Liver (tissue), 9 donors: ENCODE data around the gene KIAA1191. TPM values are rescaled to one million over a fixed set of nuclear protein-coding genes. Genes with fewer than 3 reads are reported as not detected.
A peak's percentile ranks its signal among the peaks of the same experiment; 100 is the strongest.

ENCODE experiments used
- DNase-seq: peaks from one replicate; pipeline ENCODE4 v3.0.0-alpha.2; 2017; ENCODE audit warnings: low spot score
- H3K27ac ChIP-seq, 2 donors: one replicate each; pipeline ENCODE4 v1.7.0; 2013; ENCODE audit warnings: inconsistent platforms in 2 of 2, low read length in 2 of 2, control low read depth in 1 of 2, low read depth in 1 of 2, mild to moderate bottlenecking in 1 of 2
- H3K27me3 ChIP-seq, 4 donors: one replicate each; pipeline versions ENCODE4 v1.6.1 to v1.7.0; 2013; ENCODE audit warnings: low read length in 3 of 4, inconsistent platforms in 1 of 4, mild to moderate bottlenecking in 1 of 4, moderate library complexity in 1 of 4; ENCODE audit not compliant: control insufficient read depth in 4 of 4, insufficient read depth in 4 of 4
- H3K36me3 ChIP-seq, 4 donors: one replicate each; pipeline versions ENCODE4 v1.6.1 to v1.7.0; 2013; ENCODE audit warnings: low read length in 3 of 4, mild to moderate bottlenecking in 3 of 4, low read depth in 1 of 4, moderate library complexity in 1 of 4; ENCODE audit not compliant: control insufficient read depth in 4 of 4, insufficient read depth in 3 of 4
- H3K4me1 ChIP-seq, 4 donors: one replicate each; pipeline versions ENCODE4 v1.6.1 to v1.7.0; 2013; ENCODE audit warnings: low read length in 3 of 4, mild to moderate bottlenecking in 3 of 4, moderate library complexity in 1 of 4; ENCODE audit not compliant: control insufficient read depth in 4 of 4, insufficient read depth in 4 of 4
- H3K4me3 ChIP-seq, 3 donors: one replicate each; pipeline versions ENCODE4 v1.6.1 to v1.7.0; 2013; ENCODE audit warnings: low read length in 3 of 3, control low read depth in 1 of 3, low read depth in 1 of 3, mild to moderate bottlenecking in 1 of 3
- H3K9ac ChIP-seq, 2 donors: one replicate each; pipeline ENCODE4 v1.7.0; 2013; ENCODE audit warnings: low read length in 2 of 2, mild to moderate bottlenecking in 2 of 2, moderate library complexity in 2 of 2, control low read depth in 1 of 2, low read depth in 1 of 2
- H3K9me3 ChIP-seq, 4 donors: one replicate each; pipeline versions ENCODE4 v1.6.1 to v1.7.0; 2013; ENCODE audit warnings: low read length in 3 of 4; ENCODE audit not compliant: control insufficient read depth in 4 of 4
- EGR1 ChIP-seq, 2 donors: IDR thresholded peaks; 2 replicates each; pipeline ENCODE4 v1.6.1; 2016 to 2018; ENCODE audit warnings: antibody characterized with exemption in 2 of 2, low read depth in 2 of 2
- FOXA1 ChIP-seq: IDR thresholded peaks from 2 replicates; pipeline ENCODE4 v1.6.1; 2016; ENCODE audit warnings: antibody characterized with exemption
- FOXA2 ChIP-seq: IDR thresholded peaks from 2 replicates; pipeline ENCODE4 v1.6.1; 2016; ENCODE audit warnings: antibody characterized with exemption
- GABPA ChIP-seq, 2 donors: IDR thresholded peaks in 1 of 2; conservative IDR thresholded peaks in 1 of 2; 2 replicates each; pipeline ENCODE4 v1.6.1; 2016; ENCODE audit warnings: antibody characterized with exemption in 2 of 2, mild to moderate bottlenecking in 1 of 2, moderate library complexity in 1 of 2
- HNF4A ChIP-seq, 2 donors: conservative IDR thresholded peaks; 2 replicates each; pipeline ENCODE4 v1.6.1; 2016; ENCODE audit warnings: antibody characterized with exemption in 2 of 2, mild to moderate bottlenecking in 2 of 2
- HNF4G ChIP-seq: IDR thresholded peaks from 2 replicates; pipeline ENCODE4 v1.6.1; 2016; ENCODE audit warnings: antibody characterized with exemption
- JUND ChIP-seq, 2 donors: IDR thresholded peaks; 2 replicates each; pipeline ENCODE4 v1.6.1; 2016; ENCODE audit warnings: antibody characterized with exemption in 2 of 2
- MAX ChIP-seq: IDR thresholded peaks from 2 replicates; pipeline ENCODE4 v1.6.1; 2016; ENCODE audit warnings: antibody characterized with exemption
- NR2F2 ChIP-seq: IDR thresholded peaks from 2 replicates; pipeline ENCODE4 v1.6.1; 2016; ENCODE audit warnings: antibody characterized with exemption
- RAD21 ChIP-seq, 2 donors: IDR thresholded peaks; 2 replicates each; pipeline ENCODE4 v1.6.1; 2016; ENCODE audit warnings: antibody characterized with exemption in 2 of 2, mild to moderate bottlenecking in 2 of 2
- RXRA ChIP-seq, 2 donors: IDR thresholded peaks; 2 replicates each; pipeline ENCODE4 v1.6.1; 2017 to 2018; ENCODE audit warnings: antibody characterized with exemption in 2 of 2, mild to moderate bottlenecking in 1 of 2
- SP1 ChIP-seq: IDR thresholded peaks from 2 replicates; pipeline ENCODE4 v1.6.1; 2018; ENCODE audit warnings: antibody characterized with exemption, mild to moderate bottlenecking
- TAF1 ChIP-seq: conservative IDR thresholded peaks from 2 replicates; pipeline ENCODE4 v1.6.1; 2016; ENCODE audit warnings: antibody characterized with exemption, mild to moderate bottlenecking
- YY1 ChIP-seq: IDR thresholded peaks from 2 replicates; pipeline ENCODE4 v1.6.1; 2016; ENCODE audit warnings: antibody characterized with exemption, mild to moderate bottlenecking
- WGBS: extraction: QIAGEN DNeasy Blood & Tissue Kit; methylation state at CpG from one replicate; pipeline ENCODE4 v1.1.7; 2013; 5-methylcytosine and 5-hydroxymethylcytosine counted together
- polyA plus RNA-seq, 2 donors: library from polyadenylated mRNA; stranded (reverse) in 1 of 2; unstranded in 1 of 2; fragments of 200-250 nt in 1 of 2; fragments of >200 nt in 1 of 2; fragmentation: Nextera tagmentation in 1 of 2; extraction: Ambion mirVana in 1 of 2; gene quantifications; one replicate each; pipeline versions ENCODE4 v1.2.1 to v1.2.3, GENCODE V29; 2013 to 2015
- total RNA-seq, 2 donors: library from RNA; depleted of rRNA; stranded (reverse); fragments of >200 nt; gene quantifications; one replicate each; pipeline ENCODE4 v1.2.3, GENCODE V29; 2014
- TF ChIP-seq, protein P1 (sequence below): fragments of 150-350 bp; IDR thresholded peaks from 2 replicates; pipeline ENCODE4 v1.5.1; 2017; ENCODE audit warnings: improper control_type of control experiment, low read depth, low read length; ENCODE audit not compliant: missing input control
- TF ChIP-seq, protein P2 (sequence below): IDR thresholded peaks from 2 replicates; pipeline ENCODE4 v1.6.1; 2016; ENCODE audit warnings: antibody characterized with exemption, mild to moderate bottlenecking
- TF ChIP-seq, protein P3 (sequence below): IDR thresholded peaks from 2 replicates; pipeline ENCODE4 v1.6.1; 2016; ENCODE audit warnings: antibody characterized with exemption
- TF ChIP-seq, protein P4 (sequence below): IDR thresholded peaks from 2 replicates; pipeline ENCODE4 v1.6.1; 2016; ENCODE audit warnings: antibody characterized with exemption
- donor health status: healthy.
- donor health status: healthy.
- donor health status: healthy.
- donor health status: healthy.
- donor health status: healthy.

KIAA1191 gene
- total and polyA plus RNA-seq, 4 donors, result 25.7 to 37.2 (median 31.4) TPM

GRCh38 chr5:176342766-176343458, 18.7 kb downstream of the KIAA1191 start:
- no peak overlapping the region for H3K9ac ChIP-seq
- no peak for TF ChIP-seq SP1
- TF ChIP-seq, protein P1, sequence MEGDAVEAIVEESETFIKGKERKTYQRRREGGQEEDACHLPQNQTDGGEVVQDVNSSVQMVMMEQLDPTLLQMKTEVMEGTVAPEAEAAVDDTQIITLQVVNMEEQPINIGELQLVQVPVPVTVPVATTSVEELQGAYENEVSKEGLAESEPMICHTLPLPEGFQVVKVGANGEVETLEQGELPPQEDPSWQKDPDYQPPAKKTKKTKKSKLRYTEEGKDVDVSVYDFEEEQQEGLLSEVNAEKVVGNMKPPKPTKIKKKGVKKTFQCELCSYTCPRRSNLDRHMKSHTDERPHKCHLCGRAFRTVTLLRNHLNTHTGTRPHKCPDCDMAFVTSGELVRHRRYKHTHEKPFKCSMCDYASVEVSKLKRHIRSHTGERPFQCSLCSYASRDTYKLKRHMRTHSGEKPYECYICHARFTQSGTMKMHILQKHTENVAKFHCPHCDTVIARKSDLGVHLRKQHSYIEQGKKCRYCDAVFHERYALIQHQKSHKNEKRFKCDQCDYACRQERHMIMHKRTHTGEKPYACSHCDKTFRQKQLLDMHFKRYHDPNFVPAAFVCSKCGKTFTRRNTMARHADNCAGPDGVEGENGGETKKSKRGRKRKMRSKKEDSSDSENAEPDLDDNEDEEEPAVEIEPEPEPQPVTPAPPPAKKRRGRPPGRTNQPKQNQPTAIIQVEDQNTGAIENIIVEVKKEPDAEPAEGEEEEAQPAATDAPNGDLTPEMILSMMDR, result no peak
- TF ChIP-seq NR2F2, result no peak
- TF ChIP-seq FOXA1, result no peak
- no peak for TF ChIP-seq HNF4A (conservative IDR thresholded peaks at IDR 0.05)
- TF ChIP-seq, protein P2, sequence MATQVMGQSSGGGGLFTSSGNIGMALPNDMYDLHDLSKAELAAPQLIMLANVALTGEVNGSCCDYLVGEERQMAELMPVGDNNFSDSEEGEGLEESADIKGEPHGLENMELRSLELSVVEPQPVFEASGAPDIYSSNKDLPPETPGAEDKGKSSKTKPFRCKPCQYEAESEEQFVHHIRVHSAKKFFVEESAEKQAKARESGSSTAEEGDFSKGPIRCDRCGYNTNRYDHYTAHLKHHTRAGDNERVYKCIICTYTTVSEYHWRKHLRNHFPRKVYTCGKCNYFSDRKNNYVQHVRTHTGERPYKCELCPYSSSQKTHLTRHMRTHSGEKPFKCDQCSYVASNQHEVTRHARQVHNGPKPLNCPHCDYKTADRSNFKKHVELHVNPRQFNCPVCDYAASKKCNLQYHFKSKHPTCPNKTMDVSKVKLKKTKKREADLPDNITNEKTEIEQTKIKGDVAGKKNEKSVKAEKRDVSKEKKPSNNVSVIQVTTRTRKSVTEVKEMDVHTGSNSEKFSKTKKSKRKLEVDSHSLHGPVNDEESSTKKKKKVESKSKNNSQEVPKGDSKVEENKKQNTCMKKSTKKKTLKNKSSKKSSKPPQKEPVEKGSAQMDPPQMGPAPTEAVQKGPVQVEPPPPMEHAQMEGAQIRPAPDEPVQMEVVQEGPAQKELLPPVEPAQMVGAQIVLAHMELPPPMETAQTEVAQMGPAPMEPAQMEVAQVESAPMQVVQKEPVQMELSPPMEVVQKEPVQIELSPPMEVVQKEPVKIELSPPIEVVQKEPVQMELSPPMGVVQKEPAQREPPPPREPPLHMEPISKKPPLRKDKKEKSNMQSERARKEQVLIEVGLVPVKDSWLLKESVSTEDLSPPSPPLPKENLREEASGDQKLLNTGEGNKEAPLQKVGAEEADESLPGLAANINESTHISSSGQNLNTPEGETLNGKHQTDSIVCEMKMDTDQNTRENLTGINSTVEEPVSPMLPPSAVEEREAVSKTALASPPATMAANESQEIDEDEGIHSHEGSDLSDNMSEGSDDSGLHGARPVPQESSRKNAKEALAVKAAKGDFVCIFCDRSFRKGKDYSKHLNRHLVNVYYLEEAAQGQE, result no peak
- TF ChIP-seq YY1, result no peak
- TF ChIP-seq RXRA (IDR thresholded peaks at IDR 0.05), result no peak
- no peak for TF ChIP-seq MAX
- TF ChIP-seq RAD21 (IDR thresholded peaks at IDR 0.05), result no peak
- TF ChIP-seq, protein P3, sequence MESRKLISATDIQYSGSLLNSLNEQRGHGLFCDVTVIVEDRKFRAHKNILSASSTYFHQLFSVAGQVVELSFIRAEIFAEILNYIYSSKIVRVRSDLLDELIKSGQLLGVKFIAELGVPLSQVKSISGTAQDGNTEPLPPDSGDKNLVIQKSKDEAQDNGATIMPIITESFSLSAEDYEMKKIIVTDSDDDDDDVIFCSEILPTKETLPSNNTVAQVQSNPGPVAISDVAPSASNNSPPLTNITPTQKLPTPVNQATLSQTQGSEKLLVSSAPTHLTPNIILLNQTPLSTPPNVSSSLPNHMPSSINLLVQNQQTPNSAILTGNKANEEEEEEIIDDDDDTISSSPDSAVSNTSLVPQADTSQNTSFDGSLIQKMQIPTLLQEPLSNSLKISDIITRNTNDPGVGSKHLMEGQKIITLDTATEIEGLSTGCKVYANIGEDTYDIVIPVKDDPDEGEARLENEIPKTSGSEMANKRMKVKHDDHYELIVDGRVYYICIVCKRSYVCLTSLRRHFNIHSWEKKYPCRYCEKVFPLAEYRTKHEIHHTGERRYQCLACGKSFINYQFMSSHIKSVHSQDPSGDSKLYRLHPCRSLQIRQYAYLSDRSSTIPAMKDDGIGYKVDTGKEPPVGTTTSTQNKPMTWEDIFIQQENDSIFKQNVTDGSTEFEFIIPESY, result no peak
- TF ChIP-seq EGR1 (IDR thresholded peaks at IDR 0.05; ENCODE audit: low read depth in 2 of 2), result no peak
- H3K27ac ChIP-seq, result no peak overlapping the region
- H3K4me3 ChIP-seq, result no peak overlapping the region
- H3K4me1 ChIP-seq, result peaks cover 9 to 45% (median 36%) of the 10 kb centered on the region in 4 donors
- H3K27me3 ChIP-seq, result no peaks in the 10 kb centered on the region
- no peaks in the 10 kb centered on the region for H3K9me3 ChIP-seq
- peaks cover 3 to 29% (median 24%) of the 10 kb centered on the region in 4 donors for H3K36me3 ChIP-seq
- no peak for DNase-seq
- 90% methylated on average over 2 of the region's 2 CpGs for whole genome bisulfite sequencing

GRCh38 chr5:176342158-176342483, 19.4 kb downstream of the KIAA1191 start:
- H3K4me1 ChIP-seq, result peaks cover 9 to 51% (median 39%) of the 10 kb centered on the region in 4 donors
- H3K4me3 ChIP-seq, result no peak overlapping the region
- no peak for DNase-seq
- no peaks in the 10 kb centered on the region for H3K27me3 ChIP-seq
- 91% methylated on average over 1 of the region's 1 CpG for WGBS
- peak overlapping the region in 1 of 2 donors; percentile 28 for H3K27ac ChIP-seq
- no peak overlapping the region for H3K9ac ChIP-seq
- H3K9me3 ChIP-seq, result no peaks in the 10 kb centered on the region
- H3K36me3 ChIP-seq, result peaks cover 0 to 22% (median 20%) of the 10 kb centered on the region in 4 donors
- TF ChIP-seq YY1 (no peak), JUND (IDR thresholded peaks at IDR 0.05) (no peak), SP1 (no peak), RAD21 (IDR thresholded peaks at IDR 0.05) (no peak), EGR1 (IDR thresholded peaks at IDR 0.05; ENCODE audit: low read depth in 2 of 2) (no peak), NR2F2 (no peak), RXRA (IDR thresholded peaks at IDR 0.05) (no peak), FOXA2 (no peak), GABPA (IDR thresholded peaks at IDR 0.05 in 1 of 2, conservative IDR thresholded peaks at IDR 0.05 in 1 of 2) (no peak), TAF1 (no peak), HNF4A (conservative IDR thresholded peaks at IDR 0.05) (no peak), HNF4G (no peak)
- TF ChIP-seq, protein P1, result no peak
- TF ChIP-seq, protein P4, sequence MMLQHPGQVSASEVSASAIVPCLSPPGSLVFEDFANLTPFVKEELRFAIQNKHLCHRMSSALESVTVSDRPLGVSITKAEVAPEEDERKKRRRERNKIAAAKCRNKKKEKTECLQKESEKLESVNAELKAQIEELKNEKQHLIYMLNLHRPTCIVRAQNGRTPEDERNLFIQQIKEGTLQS, result no peak
